Trophoblast cell (in vitro differentiated cells and primary cell): ENCODE results near the gene KNG1.

Experiments
- DNase-seq, 2 donors: peaks; one replicate each; pipeline ENCODE4 v3.0.0-alpha.2; 2016
- H2AFZ ChIP-seq: 2 replicates; pipeline ENCODE4 v1.6.1; 2013; ENCODE audit warnings: low read length, moderate library complexity, mild to moderate bottlenecking; ENCODE audit not compliant: insufficient read depth, poor library complexity
- H2AK5ac ChIP-seq: 2 replicates; pipeline ENCODE4 v1.6.1; 2013; ENCODE audit warnings: mild to moderate bottlenecking, low read length
- H2BK120ac ChIP-seq: 2 replicates; pipeline ENCODE4 v1.6.1; 2013; ENCODE audit warnings: low read length, mild to moderate bottlenecking, moderate library complexity; ENCODE audit not compliant: insufficient read depth, poor library complexity
- H2BK12ac ChIP-seq: 2 replicates; pipeline ENCODE4 v1.6.1; 2013; ENCODE audit warnings: mild to moderate bottlenecking, low read length, moderate library complexity
- H2BK5ac ChIP-seq: 2 replicates; pipeline ENCODE4 v1.6.1; 2013; ENCODE audit warnings: low read length, low read depth, moderate library complexity, mild to moderate bottlenecking; ENCODE audit not compliant: poor library complexity
- H3K14ac ChIP-seq: 2 replicates; pipeline ENCODE4 v1.6.1; 2013; ENCODE audit warnings: mild to moderate bottlenecking, low read length
- H3K18ac ChIP-seq: 2 replicates; pipeline ENCODE4 v1.6.1; 2013; ENCODE audit warnings: mild to moderate bottlenecking, low read length
- H3K23ac ChIP-seq: 2 replicates; pipeline ENCODE4 v1.6.1; 2013; ENCODE audit warnings: low read length
- H3K27ac ChIP-seq: 2 replicates; pipeline ENCODE4 v1.5.1; 2013; ENCODE audit warnings: low read depth, mild to moderate bottlenecking, inconsistent platforms, low read length, moderate library complexity
- H3K27me3 ChIP-seq: 2 replicates; pipeline ENCODE4 v1.6.1; 2013; ENCODE audit warnings: inconsistent platforms, mild to moderate bottlenecking, low read length, moderate library complexity; ENCODE audit not compliant: insufficient read depth
- H3K36me3 ChIP-seq, 2 experiments: 1 replicate in 1 of 2; 2 replicates in 1 of 2; pipeline ENCODE4 v1.6.1; 2013; ENCODE audit warnings: low read length in 2 of 2, mild to moderate bottlenecking in 2 of 2, moderate library complexity in 1 of 2; ENCODE audit not compliant: insufficient read depth in 2 of 2, control insufficient read depth in 1 of 2
- H3K4ac ChIP-seq: 2 replicates; pipeline ENCODE4 v1.6.1; 2013; ENCODE audit warnings: low read depth, mild to moderate bottlenecking, low read length, moderate library complexity
- H3K4me1 ChIP-seq, 2 experiments: 1 replicate in 1 of 2; 2 replicates in 1 of 2; pipeline ENCODE4 v1.6.1; 2013; ENCODE audit warnings: low read length in 2 of 2, mild to moderate bottlenecking in 2 of 2, moderate library complexity in 1 of 2; ENCODE audit not compliant: insufficient read depth in 2 of 2, control insufficient read depth in 1 of 2
- H3K4me2 ChIP-seq: 2 replicates; pipeline ENCODE4 v1.6.1; 2013; ENCODE audit warnings: inconsistent platforms, mild to moderate bottlenecking, low read length, moderate library complexity
- H3K4me3 ChIP-seq: 2 replicates; pipeline ENCODE4 v1.5.1; 2013; ENCODE audit warnings: mild to moderate bottlenecking, low read depth, low read length, inconsistent platforms
- H3K79me1 ChIP-seq: one replicate; pipeline ENCODE4 v1.6.1; 2013; ENCODE audit warnings: low read length
- H3K79me2 ChIP-seq: 2 replicates; pipeline ENCODE4 v1.6.1; 2013; ENCODE audit warnings: low read length, mild to moderate bottlenecking; ENCODE audit not compliant: control insufficient read depth, insufficient read depth, poor library complexity
- H3K9ac ChIP-seq: 2 replicates; pipeline ENCODE4 v1.6.1; 2013; ENCODE audit warnings: mild to moderate bottlenecking, low read length
- H3K9me3 ChIP-seq: 2 replicates; pipeline ENCODE4 v1.6.1; 2013; ENCODE audit warnings: low read depth, mild to moderate bottlenecking, control low read depth, inconsistent platforms, low read length; ENCODE audit not compliant: insufficient read depth
- H4K12ac ChIP-seq: 2 replicates; pipeline ENCODE4 v1.6.1; 2013; ENCODE audit warnings: low read depth, mild to moderate bottlenecking, low read length, moderate library complexity
- H4K8ac ChIP-seq: 2 replicates; pipeline ENCODE4 v1.6.1; 2013; ENCODE audit warnings: low read depth, mild to moderate bottlenecking, low read length, moderate library complexity
- H4K91ac ChIP-seq: one replicate; pipeline ENCODE4 v1.6.1; 2013; ENCODE audit warnings: low read depth, mild to moderate bottlenecking, low read length, moderate library complexity
- WGBS: extraction: QIAGEN DNeasy Blood & Tissue Kit; methylation state at CpG from one replicate; pipeline ENCODE4 v1.1.7; 2013; ENCODE audit warnings: missing lambda C conversion rate; ENCODE audit not compliant: insufficient read length, insufficient coverage; ENCODE audit errors: extremely low coverage; 5-methylcytosine and 5-hydroxymethylcytosine counted together

Gene KNG1

GRCh38 chr3:186786922-186787321 is 69.8 kb downstream of the KNG1 start:
- Histone ChIP-seq H3K27me3 (no peaks in the 10 kb centered on the region), H3K9me3 (no peaks in the 10 kb centered on the region), H3K4me2 (peak overlapping the region; percentile 21), H3K79me1 (peaks cover 14% of the 10 kb centered on the region), H3K4me1 (peaks cover 0 to 2% of the 10 kb centered on the region in 2 experiments), H2BK120ac (no peak overlapping the region), H3K27ac (no peak overlapping the region), H3K79me2 (peaks cover 13% of the 10 kb centered on the region), H2BK5ac (no peak overlapping the region), H2AFZ (no peak overlapping the region), H2AK5ac (no peak overlapping the region), H4K12ac (no peak overlapping the region), H3K4me3 (no peak overlapping the region), H3K18ac (no peak overlapping the region), H4K91ac (no peak overlapping the region), H3K9ac (no peak overlapping the region), H3K36me3 (peaks cover 9 to 45% of the 10 kb centered on the region in 2 experiments), H4K8ac (no peak overlapping the region), H3K4ac (no peak overlapping the region), H2BK12ac (no peak overlapping the region), H3K14ac (no peak overlapping the region), H3K23ac (no peak overlapping the region)
- no peak for DNase-seq
- no CpG with 5 or more reads among the region's 3 CpGs for WGBS

- Histone ChIP-seq H4K8ac (no peak overlapping the region), H2BK5ac (no peak overlapping the region)
These were observed 70.7 kb downstream of the KNG1 start for GRCh38 chr3:186787642-186788481.

GRCh38 chr3:186788482-186789370 is 71.6 kb downstream of the KNG1 start:
- Histone ChIP-seq H2BK5ac (no peak overlapping the region), H3K9ac (no peak overlapping the region), H4K8ac (no peak overlapping the region), H3K79me2 (peaks cover 8% of the 10 kb centered on the region), H3K23ac (no peak overlapping the region), H4K12ac (no peak overlapping the region), H3K9me3 (no peaks in the 10 kb centered on the region), H3K14ac (no peak overlapping the region), H3K36me3 (peaks cover 9 to 47% of the 10 kb centered on the region in 2 experiments), H3K4me3 (no peak overlapping the region), H3K79me1 (peaks cover 6% of the 10 kb centered on the region), H3K27me3 (no peaks in the 10 kb centered on the region), H3K27ac (no peak overlapping the region), H3K18ac (no peak overlapping the region), H3K4me1 (peaks cover 0 to 2% of the 10 kb centered on the region in 2 experiments), H2BK120ac (no peak overlapping the region), H3K4ac (no peak overlapping the region), H2BK12ac (no peak overlapping the region), H3K4me2 (no peak overlapping the region), H2AK5ac (no peak overlapping the region), H4K91ac (no peak overlapping the region), H2AFZ (no peak overlapping the region)
- no CpG with 5 or more reads among the region's 13 CpGs for WGBS
- DNase-seq = peak in 1 of 2 donors; percentile 19

More at GRCh38 chr3:186787642-186788481, 70.7 kb downstream of the KNG1 start:
- Histone ChIP-seq H3K36me3 (peaks cover 9 to 47% of the 10 kb centered on the region in 2 experiments), H3K4me1 (peaks cover 0 to 2% of the 10 kb centered on the region in 2 experiments), H4K12ac (no peak overlapping the region), H2BK120ac (no peak overlapping the region), H3K9ac (no peak overlapping the region), H4K91ac (no peak overlapping the region), H3K4ac (no peak overlapping the region), H2AFZ (no peak overlapping the region), H3K9me3 (no peaks in the 10 kb centered on the region), H3K4me3 (no peak overlapping the region), H3K14ac (no peak overlapping the region), H3K27me3 (no peaks in the 10 kb centered on the region), H3K79me2 (peaks cover 12% of the 10 kb centered on the region), H3K23ac (no peak overlapping the region), H3K4me2 (peak overlapping the region; percentile 23), H2BK12ac (no peak overlapping the region), H3K18ac (no peak overlapping the region), H3K79me1 (peaks cover 13% of the 10 kb centered on the region), H3K27ac (no peak overlapping the region), H2AK5ac (no peak overlapping the region)
- no CpG with 5 or more reads among the region's 15 CpGs for WGBS
- DNase-seq = peak in 1 of 2 donors; percentile 15

- H4K91ac ChIP-seq = no peak overlapping the region
- H3K23ac ChIP-seq = no peak overlapping the region
- no peaks in the 10 kb centered on the region for H3K79me1 ChIP-seq
- H2BK12ac ChIP-seq = no peak overlapping the region
- H3K18ac ChIP-seq = no peak overlapping the region
- no peak overlapping the region for H4K8ac ChIP-seq
- H3K79me2 ChIP-seq = peaks cover 2% of the 10 kb centered on the region
- H3K4ac ChIP-seq = no peak overlapping the region
- H3K4me2 ChIP-seq = no peak overlapping the region
- no peak overlapping the region for H3K9ac ChIP-seq
- H3K4me3 ChIP-seq = no peak overlapping the region
- H2AK5ac ChIP-seq = no peak overlapping the region
- H3K9me3 ChIP-seq = no peaks in the 10 kb centered on the region
- no CpG with 5 or more reads among the region's 4 CpGs for WGBS
- no peak overlapping the region for H4K12ac ChIP-seq
- H3K36me3 ChIP-seq = peaks cover 4 to 43% of the 10 kb centered on the region in 2 experiments
- no peak overlapping the region for H2AFZ ChIP-seq
- H2BK120ac ChIP-seq = no peak overlapping the region
- DNase-seq = peak in 1 of 2 donors; percentile 38
- no peak overlapping the region for H3K14ac ChIP-seq
- H3K27ac ChIP-seq = no peak overlapping the region
- peaks cover 0 to 2% of the 10 kb centered on the region in 2 experiments for H3K4me1 ChIP-seq
- no peak overlapping the region for H2BK5ac ChIP-seq
- no peaks in the 10 kb centered on the region for H3K27me3 ChIP-seq
These were observed 72.5 kb downstream of the KNG1 start for GRCh38 chr3:186789554-186790260.
